Body of pancreas (tissue), 4 donors: ENCODE measurements around the gene MTREX. TPM values are rescaled to one million over a fixed set of nuclear protein-coding genes. Genes with fewer than 3 reads are reported as not detected.

Experiments
- ATAC-seq: fragments of 150-250 bp; one replicate; pipeline ENCODE4 v1.9.1; 2016
- DNase-seq, 4 donors: peaks; one replicate each; pipeline ENCODE4 v3.0.0-alpha.2; 2019
- H3K27ac ChIP-seq, 4 donors: fragments of 200-600 bp; sonication (generic); 1 replicate in 3 of 4; 2 replicates in 1 of 4; pipeline versions ENCODE4 v1.5.1 to v1.6.1; 2016 to 2019; ENCODE audit warnings: mild to moderate bottlenecking in 1 of 4, mixed read lengths in 1 of 4, moderate library complexity in 1 of 4
- H3K27me3 ChIP-seq, 2 donors: fragments of 200-600 bp; sonication (generic); one replicate each; pipeline ENCODE4 v1.6.0; 2016; ENCODE audit warnings: mild to moderate bottlenecking in 1 of 2
- H3K36me3 ChIP-seq, 2 donors: fragments of 200-600 bp; sonication (generic); replicated peaks in 1 of 2; 2 replicates each; pipeline ENCODE4 v1.5.1; 2016; ENCODE audit warnings: low read depth in 2 of 2; ENCODE audit not compliant: insufficient read depth in 1 of 2
- H3K4me1 ChIP-seq: fragments of 200-600 bp; sonication (generic); one replicate; pipeline ENCODE4 v1.6.0; 2016
- H3K4me3 ChIP-seq, 2 donors: fragments of 200-600 bp; sonication (generic); 1 replicate in 1 of 2; 2 replicates in 1 of 2; pipeline ENCODE4 v1.5.1; 2016 to 2019
- H3K9me3 ChIP-seq, 3 donors: fragments of 200-600 bp; sonication (generic); 1 replicate in 2 of 3; 2 replicates in 1 of 3; pipeline ENCODE4 v1.5.1; 2016
- CTCF ChIP-seq, 7 experiments: fragments of 450-650 bp in 4 of 7; fragments of 200-600 bp in 3 of 7; sonication (generic) in 3 of 7; IDR thresholded peaks; one replicate each; pipeline ENCODE4 v1.5.1; 2016 to 2019; ENCODE audit warnings: antibody characterized with exemption in 7 of 7
- POLR2A ChIP-seq, 3 donors: fragments of 450-650 bp; IDR thresholded peaks; one replicate each; pipeline ENCODE4 v1.6.1; 2016; ENCODE audit warnings: antibody characterized with exemption in 3 of 3, mild to moderate bottlenecking in 2 of 3
- WGBS, 2 donors: methylation state at CpG; one replicate each; pipeline ENCODE4 v1.1.5; 2017; 5-methylcytosine and 5-hydroxymethylcytosine counted together
- intact Hi-C: fragments of 100-400 bp; cut with DNase I; formaldehyde crosslinking; loops from one replicate; pipeline ENCODE4 v1.15.1; 2023
- total RNA-seq, 2 donors: library from RNA; depleted of rRNA; stranded (reverse); fragments of >200 nt; gene quantifications; one replicate each; pipeline ENCODE4 v1.1.0, GENCODE V29; 2016

MTREX gene
- total RNA-seq, 2 donors from 2014 or later: 35.5 to 36.9 TPM

DNA sequence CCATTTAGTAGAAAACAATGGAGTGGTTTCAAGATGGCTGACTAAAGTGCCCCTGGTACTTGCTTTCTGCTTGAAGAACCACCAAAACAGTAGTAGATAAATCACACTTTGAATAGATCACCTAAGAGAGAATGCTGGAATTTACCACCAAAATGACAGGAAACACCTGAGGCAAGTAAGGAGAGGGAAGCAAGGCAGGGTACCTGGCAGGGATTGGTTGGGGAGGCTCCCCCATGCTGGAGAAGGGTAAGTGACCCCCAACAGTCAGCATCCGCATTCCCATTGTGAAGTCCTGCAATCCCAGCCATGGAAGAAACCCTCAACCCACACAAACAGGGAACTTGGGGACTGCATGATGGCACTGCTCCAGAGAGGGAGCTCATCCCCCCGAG lies 121.4 kb downstream of the MTREX start:
- Histone ChIP-seq H3K4me3 (no peak overlapping the region), H3K27ac (no peak overlapping the region), H3K36me3 (peaks cover 6 to 7% of the 10 kb centered on the region in 2 donors), H3K4me1 (peaks cover 20% of the 10 kb centered on the region), H3K9me3 (no peaks in the 10 kb centered on the region), H3K27me3 (no peaks in the 10 kb centered on the region)
- DNase-seq: no peak
- intact Hi-C loops: loop anchor here (10.0 kb wide), 1 partner anchor 266 kb away; no protein-coding TSS in a partner anchor
- no peak for ATAC-seq
- no peak for TF ChIP-seq POLR2A (IDR thresholded peaks at IDR 0.05)
- TF ChIP-seq CTCF (IDR thresholded peaks at IDR 0.05): no peak
- 45 to 100% methylated on average over 1 to 2 of the region's 2 CpGs for WGBS, 2 donors

- peak; percentile 8 to 45 (median 29) for DNase-seq
- H3K9me3 ChIP-seq: no peaks in the 10 kb centered on the region
- 79 to 88% methylated on average over 4 to 8 of the region's 9 CpGs for WGBS, 2 donors
Measured at GRCh38 chr5:55429613-55430253, 121.9 kb downstream of the MTREX start.

GRCh38 chr5:55432549-55432948 lies 124.8 kb downstream of the MTREX start:
- no peak overlapping the region for H3K4me3 ChIP-seq
- no peaks in the 10 kb centered on the region for H3K27me3 ChIP-seq
- 88 to 94% methylated on average over 4 of the region's 4 CpGs for WGBS, 2 donors
- no peak overlapping the region for H3K27ac ChIP-seq
- ATAC-seq (no peak), DNase-seq (no peak)
- intact Hi-C loops: no loop called here
- TF ChIP-seq POLR2A (IDR thresholded peaks at IDR 0.05) (no peak), CTCF (IDR thresholded peaks at IDR 0.05) (no peak)
- H3K9me3 ChIP-seq: no peaks in the 10 kb centered on the region
- H3K36me3 ChIP-seq: no peaks in the 10 kb centered on the region
- H3K4me1 ChIP-seq: peaks cover 13% of the 10 kb centered on the region

More at GRCh38 chr5:55429613-55430253, 121.9 kb downstream of the MTREX start:
- Histone ChIP-seq H3K27me3 (no peaks in the 10 kb centered on the region), H3K36me3 (peaks cover 2 to 6% of the 10 kb centered on the region in 2 donors), H3K4me3 (no peak overlapping the region), H3K27ac (no peak overlapping the region), H3K4me1 (peaks cover 20% of the 10 kb centered on the region)
- intact Hi-C loops: loop anchor here (10.0 kb wide), 1 partner anchor 265 kb away; no protein-coding TSS in a partner anchor
- TF ChIP-seq CTCF (IDR thresholded peaks at IDR 0.05) (no peak), POLR2A (IDR thresholded peaks at IDR 0.05) (no peak)
- ATAC-seq: peak; percentile 35

GRCh38 chr5:55437452-55437851 lies 129.7 kb downstream of the MTREX start:
- Histone ChIP-seq H3K36me3 (no peaks in the 10 kb centered on the region), H3K4me1 (peaks cover 20% of the 10 kb centered on the region), H3K4me3 (no peak overlapping the region), H3K27me3 (no peaks in the 10 kb centered on the region), H3K9me3 (no peaks in the 10 kb centered on the region), H3K27ac (peak overlapping the region; percentile 37 to 77 (median 68))
- WGBS, 2 donors: 74 to 80% methylated on average over 1 of the region's 1 CpG
- intact Hi-C loops: no loop called here
- no peak for ATAC-seq
- no peak for DNase-seq
- TF ChIP-seq POLR2A (IDR thresholded peaks at IDR 0.05): no peak
- TF ChIP-seq CTCF (IDR thresholded peaks at IDR 0.05): no peak

- Histone ChIP-seq H3K36me3 (no peaks in the 10 kb centered on the region), H3K27me3 (no peaks in the 10 kb centered on the region), H3K27ac (peak overlapping the region; percentile 37 to 77 (median 68)), H3K4me3 (no peak overlapping the region), H3K4me1 (peaks cover 20% of the 10 kb centered on the region), H3K9me3 (no peaks in the 10 kb centered on the region)
- ATAC-seq (peak; percentile 7), DNase-seq (no peak)
- WGBS, 2 donors: 86 to 94% methylated on average over 2 of the region's 2 CpGs
- intact Hi-C loops: no loop called here
- TF ChIP-seq CTCF (IDR thresholded peaks at IDR 0.05) (no peak), POLR2A (IDR thresholded peaks at IDR 0.05) (no peak)
Measured at GRCh38 chr5:55437859-55438206, 130.0 kb downstream of the MTREX start.
